SJCRH30 (cell line): ENCODE results near the gene CDT1. TPM values are rescaled to one million over a fixed set of nuclear protein-coding genes. Genes with fewer than 3 reads are reported as not detected.
A peak's percentile ranks its signal among the peaks of the same experiment; 100 is the strongest.

Experiments used
- DNase-seq, 2 experiments: peaks; one replicate each; pipeline ENCODE4 v3.0.0-alpha.2; 2015 to 2020
- H3K27ac ChIP-seq: fragments of 250-450 bp; sonication (Bioruptor Pico); 2 replicates; pipeline ENCODE4 v1.5.1; 2020; ENCODE audit warnings: mild to moderate bottlenecking, moderate library complexity
- H3K27me3 ChIP-seq: fragments of 250-450 bp; sonication (Bioruptor Pico); 2 replicates; pipeline ENCODE4 v1.5.1; 2020; ENCODE audit warnings: mild to moderate bottlenecking, moderate library complexity
- H3K36me3 ChIP-seq: fragments of 250-450 bp; sonication (Bioruptor Pico); 2 replicates; pipeline ENCODE4 v1.5.1; 2020; ENCODE audit warnings: mild to moderate bottlenecking, moderate library complexity
- H3K4me1 ChIP-seq: fragments of 250-450 bp; sonication (Bioruptor Pico); 2 replicates; pipeline ENCODE4 v1.5.1; 2020; ENCODE audit warnings: mild to moderate bottlenecking, moderate library complexity
- H3K4me3 ChIP-seq: fragments of 250-450 bp; sonication (Bioruptor Pico); 2 replicates; pipeline ENCODE4 v1.5.1; 2020; ENCODE audit warnings: mild to moderate bottlenecking, moderate library complexity
- H3K9me3 ChIP-seq: fragments of 250-450 bp; sonication (Bioruptor Pico); replicated peaks from 2 replicates; pipeline ENCODE4 v1.5.1; 2020; ENCODE audit warnings: mild to moderate bottlenecking, moderate library complexity
- total RNA-seq: library from RNA; depleted of rRNA; stranded (reverse); fragments of >200 nt; shearing (Covaris generic); gene quantifications from 2 replicates; pipeline ENCODE4 v1.2.3, GENCODE V29; 2014; rRNA removed

Gene CDT1
- total RNA-seq, 1 experiment from 2014 or later = 27.2 TPM

- peaks cover 3% of the 10 kb centered on the region; the same call in 1 of the 2 replicates for H3K4me1 ChIP-seq
- no peaks in the 10 kb centered on the region for H3K9me3 ChIP-seq
- no peaks in the 10 kb centered on the region for H3K27me3 ChIP-seq
- no peak for DNase-seq
- no peak overlapping the region for H3K4me3 ChIP-seq
- H3K36me3 ChIP-seq = no peaks in the 10 kb centered on the region
- H3K27ac ChIP-seq = no peak overlapping the region
Observed at GRCh38 chr16:88851616-88852015, 48.0 kb downstream of the CDT1 start.

- H3K27me3 ChIP-seq = no peaks in the 10 kb centered on the region
- no peak for DNase-seq
- H3K4me3 ChIP-seq = no peak overlapping the region
- H3K4me1 ChIP-seq = peaks cover 6% of the 10 kb centered on the region
- no peak overlapping the region for H3K27ac ChIP-seq
- no peaks in the 10 kb centered on the region for H3K36me3 ChIP-seq
- H3K9me3 ChIP-seq = no peaks in the 10 kb centered on the region
Observed at GRCh38 chr16:88853325-88853941, 49.8 kb downstream of the CDT1 start.

- H3K4me3 ChIP-seq = no peak overlapping the region
Observed at GRCh38 chr16:88854306-88855111, 50.9 kb downstream of the CDT1 start.

GRCh38 chr16:88855176-88855575 lies 51.6 kb downstream of the CDT1 start:
- Histone ChIP-seq H3K27me3 (no peaks in the 10 kb centered on the region), H3K36me3 (no peaks in the 10 kb centered on the region), H3K4me3 (no peak overlapping the region), H3K4me1 (peaks cover 6% of the 10 kb centered on the region), H3K9me3 (no peaks in the 10 kb centered on the region), H3K27ac (no peak overlapping the region)
- DNase-seq = no peak

More at GRCh38 chr16:88854306-88855111, 50.9 kb downstream of the CDT1 start:
- H3K9me3 ChIP-seq = no peaks in the 10 kb centered on the region
- peaks cover 6% of the 10 kb centered on the region for H3K4me1 ChIP-seq
- no peak overlapping the region for H3K27ac ChIP-seq
- no peaks in the 10 kb centered on the region for H3K27me3 ChIP-seq
- DNase-seq = peak; percentile 39 to 44
- H3K36me3 ChIP-seq = no peaks in the 10 kb centered on the region

GRCh38 chr16:88855736-88856121 lies 52.1 kb downstream of the CDT1 start:
- peaks cover 6% of the 10 kb centered on the region for H3K4me1 ChIP-seq
- H3K9me3 ChIP-seq = no peaks in the 10 kb centered on the region
- no peak for DNase-seq
- no peaks in the 10 kb centered on the region for H3K27me3 ChIP-seq
- no peaks in the 10 kb centered on the region for H3K36me3 ChIP-seq
- H3K27ac ChIP-seq = no peak overlapping the region
- H3K4me3 ChIP-seq = peak overlapping the region; percentile 54

GRCh38 chr16:88856122-88856827 lies 52.7 kb downstream of the CDT1 start:
- no peak for DNase-seq
- H3K27ac ChIP-seq = no peak overlapping the region; the same call in 1 of the 2 replicates
- H3K36me3 ChIP-seq = no peaks in the 10 kb centered on the region
- no peaks in the 10 kb centered on the region for H3K9me3 ChIP-seq
- H3K4me1 ChIP-seq = peaks cover 6% of the 10 kb centered on the region
- H3K4me3 ChIP-seq = peak overlapping the region; percentile 80
- H3K27me3 ChIP-seq = no peaks in the 10 kb centered on the region

GRCh38 chr16:88856828-88857727 lies 53.5 kb downstream of the CDT1 start, which contains the start of the genes GALNS and TRAPPC2L:
TSS of gene GALNS (minus strand) at chr16:88856947. CDS start at chr16:88856877, 70 bp downstream.
TSS of gene TRAPPC2L (plus strand) at chr16:88857127. CDS start at chr16:88857151, 24 bp downstream.
- Histone ChIP-seq H3K27me3 (no peaks in the 10 kb centered on the region), H3K36me3 (no peaks in the 10 kb centered on the region), H3K4me1 (peaks cover 6% of the 10 kb centered on the region), H3K9me3 (no peaks in the 10 kb centered on the region), H3K4me3 (peak within 1 kb of the TSS; percentile 80), H3K27ac (peak within 1 kb of the TSS; percentile 62)
- DNase-seq = peak; percentile 94 to 95

- Histone ChIP-seq H3K36me3 (no peaks in the 10 kb centered on the region), H3K27ac (no peak overlapping the region; the same call in 1 of the 2 replicates), H3K9me3 (no peaks in the 10 kb centered on the region), H3K27me3 (no peaks in the 10 kb centered on the region), H3K4me3 (peak overlapping the region; percentile 80), H3K4me1 (peaks cover 6% of the 10 kb centered on the region)
- DNase-seq = peak; percentile 48 to 56
Observed at GRCh38 chr16:88857728-88858339, 54.2 kb downstream of the CDT1 start.

Other genes with a start within 250 kb of the CDT1 start
- 19.2 and 21.0 TPM in 2 replicates for gene ZC3H18, start 233.4 kb upstream of the CDT1 start, total RNA-seq
- not detected in 2 replicates for gene IL17C, start 165.2 kb upstream of the CDT1 start, total RNA-seq
- gene CYBA, start 152.7 kb upstream of the CDT1 start, total RNA-seq = 0.24 and 0.76 TPM in 2 replicates
- 12.6 and 21.0 TPM in 2 replicates for gene MVD, start 140.7 kb upstream of the CDT1 start, total RNA-seq
- gene SNAI3, start 117.3 kb upstream of the CDT1 start, total RNA-seq = 0.47 and 0.56 TPM in 2 replicates
- gene RNF166, start 97.4 kb upstream of the CDT1 start, total RNA-seq = 10.4 and 10.7 TPM in 2 replicates
- gene CTU2, start 97.3 kb upstream of the CDT1 start, total RNA-seq = 10.3 and 11.5 TPM in 2 replicates
- gene PIEZO1, start 18.6 kb upstream of the CDT1 start, total RNA-seq = 23.8 and 28.1 TPM in 2 replicates
- gene APRT, start 8.1 kb downstream of the CDT1 start, total RNA-seq = 43.4 and 46.5 TPM in 2 replicates
- gene GALNS, start 53.2 kb downstream of the CDT1 start, total RNA-seq = 10.4 and 11.1 TPM in 2 replicates
- 34.3 and 36.9 TPM in 2 replicates for gene TRAPPC2L, start 53.3 kb downstream of the CDT1 start, total RNA-seq
- 0.25 TPM in 1 of 2 replicates, not detected in the other for gene PABPN1L, start 62.9 kb downstream of the CDT1 start, total RNA-seq
- 1.8 and 3.5 TPM in 2 replicates for gene CBFA2T3, start 173.4 kb downstream of the CDT1 start, total RNA-seq